Common myeloid progenitor, CD34-positive (primary cell): ENCODE results near the gene IL17REL.

Experiments used
- CTCF ChIA-PET: fragments of 350-600 bp; sonication (Branson Sonifier 250); formaldehyde crosslinking; loops from one replicate; lab custom pipeline; 2021; ENCODE audit warnings: antibody characterized with exemption; lab: Charles Lee
- POLR2A ChIA-PET: fragments of 350-600 bp; sonication (Branson Sonifier 250); formaldehyde crosslinking; loops from one replicate; lab custom pipeline; 2021; ENCODE audit warnings: antibody characterized with exemption; lab: Charles Lee
- DNase-seq, 3 donors: peaks; one replicate each; pipeline versions ENCODE4 v3.0.0 to v3.0.0-alpha.2; 2013
- H3K27ac ChIP-seq, 2 experiments: 1 replicate in 1 of 2; 2 replicates in 1 of 2; pipeline ENCODE4 v1.7.0; 2013; ENCODE audit warnings: inconsistent platforms in 2 of 2, low read length in 2 of 2, mild to moderate bottlenecking in 2 of 2, low read depth in 1 of 2, moderate library complexity in 1 of 2; ENCODE audit not compliant: severe bottlenecking in 2 of 2, insufficient read depth in 1 of 2, poor library complexity in 1 of 2
- H3K27me3 ChIP-seq, 5 experiments: replicated peaks in 2 of 5; 1 replicate in 3 of 5; 2 replicates in 2 of 5; pipeline versions ENCODE4 v1.6.1 to v1.7.0; 2013; ENCODE audit warnings: low read length in 4 of 5, mild to moderate bottlenecking in 2 of 5, moderate library complexity in 2 of 5, inconsistent platforms in 1 of 5; ENCODE audit not compliant: insufficient read depth in 5 of 5, control insufficient read depth in 4 of 5
- H3K36me3 ChIP-seq, 4 experiments: 1 replicate in 2 of 4; 2 replicates in 2 of 4; pipeline versions ENCODE4 v1.6.1 to v1.7.0; 2013; ENCODE audit warnings: low read length in 3 of 4, control low read depth in 1 of 4, mild to moderate bottlenecking in 1 of 4; ENCODE audit not compliant: control insufficient read depth in 4 of 4, insufficient read depth in 4 of 4
- H3K4me1 ChIP-seq, 4 experiments: 1 replicate in 3 of 4; 2 replicates in 1 of 4; pipeline versions ENCODE4 v1.6.1 to v1.7.1; 2013; ENCODE audit warnings: low read length in 3 of 4, mild to moderate bottlenecking in 3 of 4, control low read depth in 1 of 4, inconsistent platforms in 1 of 4, moderate library complexity in 1 of 4; ENCODE audit not compliant: control insufficient read depth in 4 of 4, insufficient read depth in 4 of 4; ENCODE audit errors: control extremely low read depth in 1 of 4
- H3K4me3 ChIP-seq, 7 experiments: 1 replicate in 4 of 7; 2 replicates in 3 of 7; pipeline versions ENCODE4 v1.5.1 to v1.7.0; 2013; ENCODE audit warnings: mild to moderate bottlenecking in 7 of 7, low read length in 6 of 7, moderate library complexity in 6 of 7, inconsistent platforms in 2 of 7, low read depth in 2 of 7, control low read depth in 1 of 7; ENCODE audit not compliant: insufficient read depth in 4 of 7, control insufficient read depth in 1 of 7; ENCODE audit errors: extremely low read depth in 1 of 7
- H3K9me3 ChIP-seq, 5 experiments: 1 replicate in 4 of 5; 2 replicates in 1 of 5; pipeline versions ENCODE4 v1.6.1 to v1.7.1; 2013; ENCODE audit warnings: low read length in 4 of 5, mild to moderate bottlenecking in 2 of 5, inconsistent platforms in 1 of 5, low read depth in 1 of 5, moderate library complexity in 1 of 5; ENCODE audit not compliant: control insufficient read depth in 4 of 5, insufficient read depth in 2 of 5; ENCODE audit errors: control extremely low read depth in 1 of 5
- WGBS: methylation state at CpG from one replicate; pipeline ENCODE4 v1.1.5; 2013; ENCODE audit not compliant: insufficient coverage; 5-methylcytosine and 5-hydroxymethylcytosine counted together

The IL17REL gene

DNA sequence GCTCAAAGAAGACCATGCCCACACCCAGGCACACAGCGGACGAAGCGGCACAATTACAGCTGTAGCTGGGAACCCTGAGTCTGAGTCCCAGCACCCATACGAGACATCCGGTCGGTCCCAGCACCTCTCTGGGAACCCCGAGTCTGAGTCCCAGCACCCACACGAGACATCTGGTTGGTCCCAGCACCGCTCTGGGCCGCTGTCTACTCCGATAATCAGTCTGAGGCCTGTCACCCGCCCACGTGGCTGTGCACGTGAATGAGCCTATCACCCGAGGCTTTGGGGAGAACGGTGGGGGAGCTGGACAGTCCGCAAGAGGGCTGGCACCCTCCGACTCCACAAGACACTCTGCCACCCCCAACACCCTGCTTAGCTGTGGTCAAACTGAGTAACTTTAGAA lies 39.4 kb upstream of the IL17REL start:
- 96% methylated on average over 17 of the region's 18 CpGs for WGBS
- ChIA-PET CTCF (interaction anchor here (1.4 kb wide), 1 partner anchor 16 kb away, joined by 3 read pairs; no protein-coding TSS in a partner anchor), POLR2A (interaction anchor here (1.1 kb wide), 1 partner anchor 59 kb away, joined by 3 read pairs; no protein-coding TSS in a partner anchor)
- Histone ChIP-seq H3K9me3 (peaks cover 0 to 16% (median 2%) of the 10 kb centered on the region in 5 experiments), H3K27ac (no peak overlapping the region), H3K4me1 (peaks cover 0 to 8% (median 3%) of the 10 kb centered on the region in 4 experiments), H3K36me3 (no peaks in the 10 kb centered on the region), H3K4me3 (no peak overlapping the region), H3K27me3 (no peaks in the 10 kb centered on the region)
- DNase-seq: no peak

DNA sequence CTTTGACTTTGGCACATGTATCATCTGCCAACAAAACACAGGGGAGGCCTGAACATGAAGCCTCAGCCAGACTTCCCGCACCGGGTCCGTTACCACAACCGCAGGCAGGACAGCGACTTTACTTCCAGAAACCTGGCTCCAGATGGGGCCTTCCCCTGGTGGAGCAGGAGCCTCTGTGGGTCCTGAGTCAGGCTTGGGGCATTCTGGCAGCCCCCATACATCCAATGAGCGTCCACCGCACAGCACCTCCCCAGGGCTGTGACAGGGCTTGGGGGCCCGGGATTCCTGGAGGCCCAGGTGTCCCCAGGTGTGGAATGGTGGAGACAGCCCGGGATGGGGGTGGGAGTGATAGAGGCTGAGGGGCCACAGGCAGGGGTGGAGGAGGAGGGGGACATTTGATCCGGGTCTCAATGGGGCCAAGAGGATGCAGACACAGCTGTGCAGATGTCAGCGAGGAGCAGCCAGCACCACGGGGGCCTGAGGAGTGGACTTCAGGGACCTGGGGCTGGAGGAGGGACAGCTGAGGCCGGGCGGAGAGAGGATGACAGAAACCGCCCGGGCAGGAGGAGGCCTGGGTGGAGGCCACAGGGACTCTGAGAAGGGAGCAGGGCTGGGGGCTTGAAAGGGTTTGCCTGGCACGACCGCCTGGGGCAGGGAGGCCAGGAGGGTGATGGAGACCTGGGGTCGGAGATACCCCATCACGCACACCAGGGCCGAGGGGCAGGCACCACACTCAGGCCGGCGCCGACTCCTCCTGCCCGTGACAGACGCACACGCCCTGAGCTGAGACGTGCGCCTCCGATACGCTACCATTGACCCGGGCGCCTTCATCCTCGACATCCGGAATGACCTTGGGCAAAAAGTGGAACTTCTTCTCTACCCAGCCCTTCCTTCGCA lies 37.0 kb upstream of the IL17REL start:
- peaks cover 0 to 10% (median 9%) of the 10 kb centered on the region in 4 experiments for H3K4me1 ChIP-seq
- no peak overlapping the region for H3K27ac ChIP-seq
- no peak for DNase-seq
- no peak overlapping the region for H3K4me3 ChIP-seq
- POLR2A ChIA-PET: interaction anchor here (0.6 kb wide), 1 partner anchor 12 kb away, joined by 3 read pairs; no protein-coding TSS in a partner anchor
- CTCF ChIA-PET: interaction anchor here (0.5 kb wide), 1 partner anchor 600 kb away, joined by 3 read pairs; no protein-coding TSS in a partner anchor
- H3K27me3 ChIP-seq: no peaks in the 10 kb centered on the region
- H3K9me3 ChIP-seq: peaks cover 0 to 16% (median 2%) of the 10 kb centered on the region in 5 experiments
- no peaks in the 10 kb centered on the region for H3K36me3 ChIP-seq
- 97% methylated on average over 33 of the region's 36 CpGs for whole genome bisulfite sequencing

DNA sequence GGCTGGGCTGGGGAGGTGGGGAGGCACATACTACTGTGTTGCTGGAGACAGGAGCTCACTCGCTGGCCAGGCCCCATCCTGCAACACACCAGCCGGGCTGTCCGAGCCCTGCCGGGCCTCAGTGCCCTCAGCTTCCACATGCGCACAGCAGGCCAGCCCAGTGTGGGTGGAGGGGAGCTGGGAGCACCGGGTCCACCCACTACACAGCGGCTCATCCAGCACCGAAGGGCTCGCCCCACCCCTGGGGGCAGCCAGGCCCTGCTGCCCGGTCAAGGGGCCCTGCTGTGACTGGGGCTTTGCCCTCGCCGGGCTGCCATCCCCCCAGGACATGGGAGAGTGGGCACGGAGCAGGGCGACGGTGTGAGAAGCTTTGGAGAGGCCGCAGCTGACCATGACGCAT lies 36.3 kb upstream of the IL17REL start:
- Histone ChIP-seq H3K27ac (no peak overlapping the region), H3K27me3 (no peaks in the 10 kb centered on the region), H3K4me1 (peaks cover 0 to 15% (median 13%) of the 10 kb centered on the region in 4 experiments), H3K4me3 (no peak overlapping the region), H3K9me3 (peaks cover 0 to 11% (median 2%) of the 10 kb centered on the region in 5 experiments), H3K36me3 (no peaks in the 10 kb centered on the region)
- 97% methylated on average over 15 of the region's 17 CpGs for WGBS
- DNase-seq: no peak
- ChIA-PET POLR2A (no interaction called here), CTCF (interaction anchor here (0.5 kb wide), 1 partner anchor 600 kb away, joined by 3 read pairs; no protein-coding TSS in a partner anchor)

DNA sequence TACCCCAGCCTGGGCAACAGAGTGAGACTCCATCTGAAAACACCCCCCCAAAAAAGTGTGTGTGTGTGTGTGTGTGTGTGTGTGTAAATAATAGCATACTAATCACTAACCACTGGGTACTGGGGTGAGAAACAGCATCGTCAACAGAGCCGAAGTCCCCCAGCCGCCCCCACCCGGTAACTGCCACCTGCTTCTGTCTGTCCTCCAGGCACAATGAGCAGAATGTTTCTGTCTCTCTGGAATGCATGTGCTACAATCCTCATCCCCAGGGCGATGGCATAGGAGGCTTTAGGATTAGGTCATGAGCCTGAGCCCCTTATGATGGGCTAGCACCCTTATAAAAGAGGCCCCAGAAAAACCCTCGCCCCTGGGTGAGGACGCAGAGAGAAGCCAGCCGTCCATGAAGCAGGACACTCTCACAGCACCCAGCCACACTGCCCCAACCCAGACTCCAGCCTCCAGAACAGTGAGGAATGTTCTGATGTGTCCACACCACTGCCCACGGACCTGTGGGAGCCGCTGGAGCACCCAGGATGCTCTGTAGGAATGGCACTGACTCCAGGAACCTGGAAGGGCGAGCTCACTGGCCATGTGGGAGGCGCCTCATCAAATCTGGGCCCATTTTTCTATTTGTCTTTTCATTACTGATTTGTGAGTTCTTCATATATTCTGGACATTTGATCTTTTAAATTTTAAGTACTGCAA lies 35.6 kb upstream of the IL17REL start:
- Histone ChIP-seq H3K27me3 (no peaks in the 10 kb centered on the region), H3K4me1 (peaks cover 0 to 15% (median 13%) of the 10 kb centered on the region in 4 experiments), H3K36me3 (no peaks in the 10 kb centered on the region), H3K27ac (no peak overlapping the region), H3K9me3 (peaks cover 0 to 6% (median 0%) of the 10 kb centered on the region in 5 experiments), H3K4me3 (no peak overlapping the region)
- DNase-seq: no peak
- WGBS: 91% methylated on average over 8 of the region's 12 CpGs
- POLR2A ChIA-PET: no interaction called here
- CTCF ChIA-PET: no interaction called here

DNA sequence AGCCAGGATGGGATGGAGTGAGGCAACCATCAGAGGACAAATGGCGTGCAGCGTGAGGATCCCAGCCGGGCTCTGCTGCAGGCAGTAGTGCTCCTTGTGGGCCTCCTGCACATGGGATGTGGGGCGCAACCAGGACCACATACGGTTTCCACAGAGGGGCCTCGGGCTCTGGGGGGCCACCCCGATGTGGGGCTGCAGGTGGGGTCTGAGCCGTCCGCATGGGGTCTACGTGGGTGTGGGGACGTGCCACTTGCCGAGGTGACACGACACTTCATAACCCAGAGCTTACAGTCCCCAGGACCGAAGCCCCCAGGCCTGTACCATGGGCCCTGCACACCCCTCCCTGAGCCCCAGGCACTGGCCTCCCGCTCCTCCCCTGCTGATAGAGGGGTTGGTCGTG lies 34.8 kb upstream of the IL17REL start:
- H3K4me1 ChIP-seq: peaks cover 0 to 17% (median 14%) of the 10 kb centered on the region in 4 experiments
- no peaks in the 10 kb centered on the region for H3K27me3 ChIP-seq
- CTCF ChIA-PET: no interaction called here
- no peak overlapping the region for H3K27ac ChIP-seq
- 100% methylated on average over 15 of the region's 16 CpGs for WGBS
- peaks cover 0 to 6% (median 0%) of the 10 kb centered on the region in 5 experiments for H3K9me3 ChIP-seq
- H3K4me3 ChIP-seq: no peak overlapping the region
- POLR2A ChIA-PET: no interaction called here
- H3K36me3 ChIP-seq: no peaks in the 10 kb centered on the region
- no peak for DNase-seq

DNA sequence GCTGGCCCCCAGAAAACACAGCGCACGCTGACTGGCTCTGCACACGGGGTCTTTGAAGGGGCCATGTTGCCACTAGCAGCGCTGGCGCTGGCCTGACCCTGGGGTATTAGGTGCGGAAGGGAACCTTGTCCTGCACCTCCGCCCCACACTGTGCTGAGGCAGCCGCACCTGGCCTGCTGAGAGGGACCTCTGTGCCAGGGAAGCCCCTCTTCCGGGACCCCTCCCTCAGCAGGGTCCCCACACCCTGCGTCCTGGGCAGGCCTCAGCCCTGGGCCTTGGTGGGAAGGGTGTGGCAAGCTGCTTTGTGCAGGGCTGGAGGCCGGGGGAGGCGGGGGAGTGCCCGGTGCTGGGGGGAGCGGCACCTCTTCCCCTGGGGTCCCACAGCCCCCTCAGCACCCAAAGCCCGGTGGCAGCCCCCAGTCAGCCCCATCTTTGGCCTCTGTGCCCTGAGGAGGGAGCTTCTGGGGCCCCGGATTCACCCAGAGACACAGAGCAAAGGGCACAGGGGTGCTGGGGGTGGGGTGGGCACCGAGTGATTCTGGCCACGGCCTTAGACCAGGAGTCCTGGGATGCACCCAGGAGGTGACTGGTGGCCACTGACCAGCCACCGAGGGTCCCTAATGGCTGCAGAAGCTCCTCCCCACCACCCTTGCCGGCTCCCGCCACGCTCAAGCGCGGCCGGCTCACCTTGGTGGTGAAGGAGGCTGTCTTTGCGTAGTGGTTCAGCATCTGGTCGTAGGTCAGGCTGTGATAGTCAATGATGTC lies 34.1 kb upstream of the IL17REL start:
- DNase-seq: no peak

More for the DNA sequence above, 34.1 kb upstream of the IL17REL start:
- CTCF ChIA-PET: interaction anchor here (1.2 kb wide), 1 partner anchor 40 kb away, joined by 4 read pairs; no protein-coding TSS in a partner anchor
- no peaks in the 10 kb centered on the region for H3K36me3 ChIP-seq
- H3K9me3 ChIP-seq: no peaks in the 10 kb centered on the region
- no peak overlapping the region for H3K4me3 ChIP-seq
- no peak overlapping the region for H3K27ac ChIP-seq
- H3K4me1 ChIP-seq: peaks cover 0 to 22% (median 19%) of the 10 kb centered on the region in 4 experiments
- 98% methylated on average over 14 of the region's 27 CpGs for WGBS
- POLR2A ChIA-PET: no interaction called here
- no peaks in the 10 kb centered on the region for H3K27me3 ChIP-seq
